HCT116 (cell line): Measurements from ENCODE around the gene GPR84. TPM values are rescaled to one million over a fixed set of nuclear protein-coding genes. Genes with fewer than 3 reads are reported as not detected.

ENCODE experiments used
- ATAC-seq: fragments of 200-7000 bp; cut with Tn5 transposase; 2 replicates; pipeline ENCODE4 v1.9.1; 2020; ENCODE audit warnings: mild to moderate bottlenecking, moderate library complexity
- BruUV-seq: library from RNA; stranded (reverse); fragments of 400-500 nt; replicated peaks from 2 replicates; lab custom pipeline; 2021; lab: Mats Ljungman, UMichigan
- CTCF ChIA-PET: fragments of 300-600 bp; sonication (Branson Sonifier 250); formaldehyde crosslinking; loops from one replicate; lab custom pipeline; 2021; ENCODE audit warnings: antibody characterized with exemption; lab: Charles Lee
- POLR2A ChIA-PET: fragments of 300-600, 350-600 bp; sonication (Branson Sonifier 250); formaldehyde crosslinking; loops from one replicate; lab custom pipeline; 2021; ENCODE audit warnings: antibody characterized with exemption; lab: Charles Lee
- RAD21 ChIA-PET, 2 experiments: fragments of 300-600 bp; sonication (Branson Sonifier 250); formaldehyde crosslinking; loops; one replicate each; lab custom pipeline; 2023; ENCODE audit warnings: low total read pairs in 2 of 2; ENCODE audit not compliant: uncharacterized antibody in 2 of 2, unreplicated experiment in 2 of 2, low non-redundant PET in 1 of 2; lab: Charles Lee
- DNase-seq: peaks from one replicate; pipeline ENCODE4 v3.0.0-alpha.2; 2010; ENCODE audit warnings: low read depth, low spot score
- H2AFZ ChIP-seq: fragments of 200-600 bp; shearing (Covaris generic), sonication (generic); 2 replicates; pipeline ENCODE4 v1.6.1; 2017; ENCODE audit warnings: low read depth, mixed run types, mixed read lengths, antibody characterized with exemption, low read length; ENCODE audit not compliant: poor library complexity, severe bottlenecking
- H3K27ac ChIP-seq: 2 replicates; pipeline ENCODE4 v1.5.1; 2012; ENCODE audit warnings: low read depth, low read length
- H3K27me3 ChIP-seq: fragments of 200-600 bp; sonication (generic); 2 replicates; pipeline ENCODE4 v1.6.1; 2016; ENCODE audit warnings: mixed run types, low read length, mixed read lengths; ENCODE audit not compliant: insufficient read depth
- H3K36me3 ChIP-seq, 2 experiments: fragments of 200-500 bp in 1 of 2; fragments of 200-600 bp in 1 of 2; sonication (Bioruptor generic) in 1 of 2; sonication (generic) in 1 of 2; 2 replicates each; pipeline versions ENCODE4 v1.5.1 to v1.6.1; 2014 to 2016; ENCODE audit warnings: low read length in 2 of 2, inconsistent platforms in 1 of 2, mixed read lengths in 1 of 2, mixed run types in 1 of 2; ENCODE audit not compliant: insufficient read depth in 2 of 2, control insufficient read depth in 1 of 2
- H3K4me1 ChIP-seq, 2 experiments: fragments of 200-600 bp in 1 of 2; sonication (generic) in 1 of 2; 2 replicates each; pipeline versions ENCODE4 v1.5.1 to v1.6.1; 2012 to 2017; ENCODE audit warnings: low read length in 2 of 2, inconsistent platforms in 1 of 2, mild to moderate bottlenecking in 1 of 2, mixed read lengths in 1 of 2, mixed run types in 1 of 2, moderate library complexity in 1 of 2; ENCODE audit not compliant: insufficient read depth in 2 of 2, control insufficient read depth in 1 of 2
- H3K4me2 ChIP-seq: fragments of 200-600 bp; sonication (generic); 2 replicates; pipeline ENCODE4 v1.6.1; 2017; ENCODE audit warnings: mixed run types, low read length, mixed read lengths
- H3K4me3 ChIP-seq, 2 experiments: fragments of 200-600 bp in 1 of 2; sonication (generic) in 1 of 2; replicated peaks in 1 of 2; 2 replicates each; pipeline ENCODE4 v1.5.1; 2011 to 2016; ENCODE audit warnings: low read length in 2 of 2, control low read depth in 1 of 2, low read depth in 1 of 2, mild to moderate bottlenecking in 1 of 2, mixed read lengths in 1 of 2, mixed run types in 1 of 2
- H3K79me2 ChIP-seq: fragments of 200-600 bp; sonication (generic); 2 replicates; pipeline ENCODE4 v1.6.1; 2017; ENCODE audit warnings: mild to moderate bottlenecking, mixed run types, low read length, moderate library complexity, mixed read lengths; ENCODE audit not compliant: insufficient read depth
- H3K9ac ChIP-seq: fragments of 200-600 bp; sonication (generic); 2 replicates; pipeline ENCODE4 v1.6.1; 2016; ENCODE audit warnings: low read length, mixed read lengths
- H3K9me2 ChIP-seq: fragments of 200-600 bp; sonication (generic), shearing (Covaris generic); 2 replicates; pipeline ENCODE4 v1.6.1; 2017; ENCODE audit warnings: mixed run types, mild to moderate bottlenecking, moderate library complexity; ENCODE audit not compliant: insufficient read depth
- H3K9me3 ChIP-seq, 2 experiments: fragments of 200-500 bp in 1 of 2; fragments of 200-600 bp in 1 of 2; sonication (Bioruptor generic) in 1 of 2; sonication (generic) in 1 of 2; 2 replicates each; pipeline ENCODE4 v1.6.1; 2014 to 2017; ENCODE audit warnings: low read length in 2 of 2, mixed read lengths in 2 of 2, inconsistent platforms in 1 of 2, low read depth in 1 of 2, mild to moderate bottlenecking in 1 of 2, mixed run types in 1 of 2, moderate library complexity in 1 of 2; ENCODE audit not compliant: control insufficient read depth in 1 of 2, insufficient read depth in 1 of 2
- H4K20me1 ChIP-seq: fragments of 200-600 bp; sonication (generic), shearing (Covaris generic); 2 replicates; pipeline ENCODE4 v1.6.1; 2017; ENCODE audit warnings: mixed run types, mild to moderate bottlenecking, moderate library complexity; ENCODE audit not compliant: insufficient read depth
- CEBPB ChIP-seq: IDR thresholded peaks from 2 replicates; pipeline ENCODE4 v1.6.1; 2012; ENCODE audit warnings: low read depth
- ELF1 ChIP-seq: IDR thresholded peaks from 2 replicates; pipeline ENCODE4 v1.6.1; 2012; ENCODE audit warnings: low read depth, borderline replicate concordance
- EZH2 ChIP-seq: fragments of 200-600 bp; sonication (generic); IDR thresholded peaks from 2 replicates; pipeline ENCODE4 v1.6.1; 2017; ENCODE audit warnings: antibody characterized with exemption, mixed run types
- JUND ChIP-seq: IDR thresholded peaks from 2 replicates; pipeline ENCODE4 v1.6.1; 2012
- MAX ChIP-seq: IDR thresholded peaks from 2 replicates; pipeline ENCODE4 v1.6.1; 2012
- POLR2A ChIP-seq: IDR thresholded peaks from 2 replicates; pipeline ENCODE4 v1.7.0; 2011; ENCODE audit warnings: borderline replicate concordance; ENCODE audit not compliant: insufficient read depth, insufficient read length; ENCODE audit errors: extremely low read depth
- POLR2AphosphoS5 ChIP-seq: IDR thresholded peaks from 2 replicates; pipeline ENCODE4 v1.6.1; 2011; ENCODE audit warnings: mild to moderate bottlenecking, low read depth, low read length, moderate library complexity
- RAD21 ChIP-seq: IDR thresholded peaks from 2 replicates; pipeline ENCODE4 v1.6.1; 2012; ENCODE audit warnings: low read depth, mild to moderate bottlenecking
- REST ChIP-seq: IDR thresholded peaks from 2 replicates; pipeline ENCODE4 v1.6.1; 2012; ENCODE audit warnings: low read depth
- SIN3A ChIP-seq: IDR thresholded peaks from 2 replicates; pipeline ENCODE4 v1.6.1; 2012; ENCODE audit warnings: low read depth
- SP1 ChIP-seq: IDR thresholded peaks from 2 replicates; pipeline ENCODE4 v1.6.1; 2012; ENCODE audit warnings: low read depth
- SRF ChIP-seq: IDR thresholded peaks from 2 replicates; pipeline ENCODE4 v1.6.1; 2012; ENCODE audit warnings: low read depth
- TCF7L2 ChIP-seq: IDR thresholded peaks from 2 replicates; pipeline ENCODE4 v1.7.0; 2011; ENCODE audit warnings: borderline replicate concordance, inconsistent platforms; ENCODE audit not compliant: insufficient read depth, insufficient read length; ENCODE audit errors: extremely low read depth
- ZBTB33 ChIP-seq: IDR thresholded peaks from 2 replicates; pipeline ENCODE4 v1.6.1; 2011; ENCODE audit warnings: mild to moderate bottlenecking, low read length, moderate library complexity; ENCODE audit not compliant: insufficient replicate concordance; ENCODE audit errors: extremely low read depth
- ZNF274 ChIP-seq: fragments of 200-500 bp; sonication (Bioruptor generic); IDR thresholded peaks from 2 replicates; pipeline ENCODE4 v1.6.1; 2014; ENCODE audit warnings: mild to moderate bottlenecking, low read depth, low read length, inconsistent platforms
- intact Hi-C: fragments of 100-400 bp; cut with micrococcal nuclease; formaldehyde crosslinking; loops from 2 replicates; pipeline ENCODE4 v1.10.0; 2022
- total RNA-seq: library from RNA; stranded (reverse); gene quantifications from one replicate; pipeline ENCODE4 v1.2.1, GENCODE V29; 2021; ENCODE audit not compliant: unreplicated experiment

GPR84 gene
- total RNA-seq, 1 experiment from 2014 or later, result not detected

- Histone ChIP-seq H4K20me1 (0 out of 2 replicates have a peak, but pooled peaks cover 3% of the 10 kb centered on the region), H3K4me2 (no peak overlapping the region), H3K27me3 (no peaks in the 10 kb centered on the region), H3K4me1 (peaks cover 45 to 59% of the 10 kb centered on the region in 2 experiments), H3K9me3 (no peaks in the 10 kb centered on the region), H3K27ac (no peak overlapping the region), H3K36me3 (peaks cover 6 to 12% of the 10 kb centered on the region in 2 experiments; a peak in 3 of 4 replicates), H3K79me2 (peaks cover 96% of the 10 kb centered on the region), H3K4me3 (no peak overlapping the region), H3K9ac (no peak overlapping the region), H3K9me2 (no peaks in the 10 kb centered on the region), H2AFZ (no peak overlapping the region)
- ChIA-PET POLR2A (no interaction called here), CTCF (no interaction called here), RAD21 (no interaction called here)
- intact Hi-C loops, result no loop called here
- no TSS peak for BruUV-seq
- ATAC-seq, result no peak
- no peak for DNase-seq
- TF ChIP-seq JUND (no peak), MAX (no peak), ZBTB33 (no peak), REST (no peak), SRF (no peak), SP1 (no peak), POLR2AphosphoS5 (no peak), POLR2A (no peak), CEBPB (no peak), SIN3A (no peak), RAD21 (no peak), ZNF274 (no peak), ELF1 (no peak), TCF7L2 (no peak), EZH2 (no peak)
Measured at GRCh38 chr12:54331461-54331860, 32.8 kb downstream of the GPR84 start.
